GM19043 (cell line): Measurements from ENCODE around the gene PPDPF.
"Not testable (repeated sequence)": the region's sequence is repeated elsewhere in the genome, so short reads cannot be mapped to it uniquely, and the experiment has no call there.

Source experiments
- ATAC-seq: cut with Tn5 transposase; IDR thresholded peaks from one replicate; pipeline ENCODE4 v1.9.1; 2021; ENCODE audit warnings: low read depth; ENCODE audit not compliant: unreplicated experiment

Gene PPDPF

GRCh38 chr20:63520504-63520933, at the start of gene PPDPF:
Gene PPDPF, plus strand, starts transcription at chr20:63520765. Its CDS starts 544 bp downstream, at chr20:63521309.
- ATAC-seq: peak; percentile 50

DNA sequence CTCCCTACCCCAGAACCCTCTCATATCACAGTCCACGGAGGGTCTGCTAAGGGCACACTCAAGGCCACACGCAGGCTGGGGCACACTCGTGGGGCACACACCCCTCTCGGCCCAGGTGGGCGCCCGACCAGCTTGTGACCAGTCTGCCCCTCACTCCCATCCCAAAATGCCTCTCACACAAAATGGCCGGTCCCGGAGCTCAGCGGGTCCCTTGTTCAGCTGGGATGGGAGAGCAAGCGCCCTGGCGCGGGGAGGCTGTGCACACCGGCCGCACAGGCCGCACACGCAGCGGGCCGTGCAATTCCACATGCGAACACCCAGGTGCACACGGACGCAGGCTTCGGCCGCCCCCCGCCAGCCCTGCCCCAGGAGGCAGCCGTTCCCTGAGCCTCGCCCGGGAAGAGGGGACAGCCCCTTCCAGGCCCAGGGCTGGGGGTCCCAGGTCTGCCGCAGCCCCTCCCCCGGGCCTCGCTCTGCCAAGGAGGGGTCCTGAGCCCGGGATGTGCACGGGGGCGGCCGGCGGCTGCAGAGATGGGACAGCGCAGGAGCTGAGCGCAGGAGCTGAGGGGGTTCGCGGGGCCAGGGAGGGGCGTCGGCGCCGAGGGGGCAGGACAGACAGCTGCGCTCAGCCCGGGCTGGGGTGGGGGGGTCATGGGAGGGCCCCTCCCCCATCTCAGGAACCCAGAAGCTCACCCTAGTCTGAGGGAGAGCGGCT, 49.4 kb upstream of the PPDPF start:
- ATAC-seq: no peak

DNA sequence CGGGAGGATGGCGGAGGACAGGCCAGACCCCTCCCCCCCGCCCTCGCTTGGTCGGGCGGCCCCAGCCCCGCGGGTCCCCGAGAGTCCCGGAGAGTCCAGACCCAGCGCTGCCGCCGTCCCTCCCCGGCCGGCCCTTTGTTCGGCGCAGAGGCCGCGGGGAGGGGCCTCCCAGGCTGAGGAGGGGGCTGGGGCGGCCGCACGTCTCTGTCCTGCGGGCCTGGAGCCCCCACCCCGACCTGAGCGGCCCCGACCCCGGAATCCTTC, 48.9 kb upstream of the PPDPF start:
- no peak for ATAC-seq

- no peak for ATAC-seq
Measured at GRCh38 chr20:63471981-63472831, 48.4 kb upstream of the PPDPF start, which contains the start of gene KCNQ2. Gene KCNQ2, minus strand, starts transcription at chr20:63472655. Its CDS starts 192 bp downstream, at chr20:63472463.

DNA sequence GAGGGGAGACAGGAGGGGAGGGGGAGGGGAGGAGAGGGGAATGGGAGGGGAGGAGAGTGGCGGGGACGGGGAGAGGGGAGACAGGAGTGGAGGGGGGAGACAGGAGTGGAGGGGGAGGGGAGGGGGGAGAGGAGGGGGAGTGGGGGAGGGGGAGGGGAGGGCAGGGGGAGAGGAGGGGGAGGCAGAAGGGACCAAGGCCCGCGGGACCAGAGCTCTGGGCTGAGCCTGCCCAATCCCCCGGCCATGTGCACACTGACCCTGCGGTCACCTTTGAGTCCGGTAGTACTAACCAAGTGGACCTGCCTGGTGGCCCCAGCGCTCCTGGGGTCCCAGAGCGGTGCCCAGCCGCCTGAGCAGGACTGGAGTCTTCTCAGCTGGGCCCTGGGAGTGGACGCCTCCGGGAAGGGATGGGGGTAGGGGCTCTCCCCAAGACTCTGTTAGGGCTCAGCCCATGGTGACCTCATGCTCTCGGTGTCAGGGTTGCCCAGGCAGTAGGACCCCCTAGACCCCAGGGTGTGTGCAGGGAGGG, 47.6 kb upstream of the PPDPF start:
- ATAC-seq: no peak

DNA sequence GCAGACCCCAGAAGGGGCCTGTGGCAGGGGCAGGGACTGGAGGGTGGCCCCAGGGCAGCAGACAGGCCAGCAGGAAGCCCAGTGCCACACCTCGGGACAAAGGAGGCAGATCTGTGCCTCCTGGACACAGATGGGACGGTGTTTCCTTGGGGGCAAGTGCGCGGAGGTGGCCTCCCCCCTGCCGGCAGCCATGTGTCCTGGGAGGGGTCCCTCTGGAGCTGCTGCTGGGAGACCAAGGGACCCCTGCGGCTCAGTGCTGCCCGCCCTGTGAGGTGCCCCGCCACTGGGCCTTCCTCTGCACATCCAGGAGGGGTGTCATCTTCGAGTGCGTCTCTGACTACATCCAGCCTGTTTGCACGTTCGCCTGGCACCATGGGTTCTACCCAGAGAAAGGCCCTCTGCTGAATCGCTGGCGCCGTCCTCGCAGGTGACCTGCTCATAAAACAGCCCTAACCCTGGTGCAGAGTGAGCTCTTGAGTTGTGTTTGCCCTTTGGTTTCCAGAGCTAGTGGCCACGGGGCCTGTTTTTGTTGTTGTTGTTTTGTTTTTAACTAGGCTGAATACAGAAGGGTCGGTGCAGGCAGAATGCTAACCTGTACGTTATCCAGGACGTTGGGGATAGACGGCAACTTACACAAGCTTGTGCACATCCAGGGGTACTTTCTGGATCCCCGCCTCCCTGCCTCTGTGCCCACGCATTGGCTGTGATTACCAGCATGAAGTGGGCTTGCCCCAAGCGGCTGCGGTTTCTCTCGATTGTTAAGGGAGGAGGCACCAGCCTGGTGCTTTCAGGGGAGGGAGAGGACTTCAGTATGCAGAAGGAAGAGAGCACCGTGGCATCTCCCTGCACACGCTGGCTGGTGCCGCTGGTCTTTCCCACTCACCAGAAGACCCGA, 46.8 kb upstream of the PPDPF start:
- ATAC-seq: no peak

DNA sequence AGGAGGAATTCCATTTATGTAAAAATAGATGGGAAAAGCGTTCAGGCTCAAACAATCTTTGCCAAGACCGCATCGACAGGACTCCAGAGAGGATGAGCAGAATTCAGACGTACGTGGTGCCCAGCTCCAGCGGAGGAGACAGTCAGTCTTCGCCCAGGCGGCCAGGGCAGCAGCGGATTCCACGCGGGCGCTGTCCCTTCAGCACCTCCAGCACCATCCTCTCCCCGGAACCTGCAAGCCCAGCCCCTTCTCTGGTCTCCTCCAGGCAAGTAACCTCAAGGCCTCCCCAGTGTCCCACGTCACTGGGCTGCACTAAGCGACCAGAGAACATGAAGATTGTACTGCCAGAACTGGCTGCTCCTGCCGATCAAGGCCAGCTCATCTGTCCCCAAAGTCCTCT, 45.4 kb upstream of the PPDPF start:
- no peak for ATAC-seq

DNA sequence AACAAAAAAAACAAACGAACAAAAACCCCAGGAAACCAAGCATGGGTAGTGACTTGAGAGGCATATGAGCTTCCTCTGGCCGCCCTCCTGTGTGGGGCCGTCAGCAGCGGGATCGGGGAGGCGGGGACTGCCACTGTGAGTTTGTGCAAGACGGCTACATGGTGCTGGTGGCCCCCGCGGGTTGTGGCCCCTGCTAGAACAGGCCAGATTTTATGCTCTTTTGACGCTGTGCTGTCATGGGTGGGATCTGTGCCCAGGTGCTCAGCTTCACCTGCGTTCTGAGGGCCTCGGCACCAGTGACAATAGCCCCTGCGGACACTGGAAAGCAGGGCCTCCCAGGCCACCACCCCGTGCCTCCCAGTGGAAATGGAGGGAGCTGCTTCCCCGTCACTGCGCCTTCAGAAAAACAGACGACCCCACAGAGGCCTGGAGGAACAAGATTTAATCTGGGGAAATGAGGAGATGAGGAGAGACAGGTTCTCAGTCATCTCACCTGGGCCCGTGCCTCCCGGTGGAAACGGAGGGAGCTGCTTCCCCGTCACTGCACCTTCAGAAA, 43.4 kb upstream of the PPDPF start:
- no peak for ATAC-seq

- no peak for ATAC-seq
Measured at GRCh38 chr20:63477944-63478343, 42.6 kb upstream of the PPDPF start.

DNA sequence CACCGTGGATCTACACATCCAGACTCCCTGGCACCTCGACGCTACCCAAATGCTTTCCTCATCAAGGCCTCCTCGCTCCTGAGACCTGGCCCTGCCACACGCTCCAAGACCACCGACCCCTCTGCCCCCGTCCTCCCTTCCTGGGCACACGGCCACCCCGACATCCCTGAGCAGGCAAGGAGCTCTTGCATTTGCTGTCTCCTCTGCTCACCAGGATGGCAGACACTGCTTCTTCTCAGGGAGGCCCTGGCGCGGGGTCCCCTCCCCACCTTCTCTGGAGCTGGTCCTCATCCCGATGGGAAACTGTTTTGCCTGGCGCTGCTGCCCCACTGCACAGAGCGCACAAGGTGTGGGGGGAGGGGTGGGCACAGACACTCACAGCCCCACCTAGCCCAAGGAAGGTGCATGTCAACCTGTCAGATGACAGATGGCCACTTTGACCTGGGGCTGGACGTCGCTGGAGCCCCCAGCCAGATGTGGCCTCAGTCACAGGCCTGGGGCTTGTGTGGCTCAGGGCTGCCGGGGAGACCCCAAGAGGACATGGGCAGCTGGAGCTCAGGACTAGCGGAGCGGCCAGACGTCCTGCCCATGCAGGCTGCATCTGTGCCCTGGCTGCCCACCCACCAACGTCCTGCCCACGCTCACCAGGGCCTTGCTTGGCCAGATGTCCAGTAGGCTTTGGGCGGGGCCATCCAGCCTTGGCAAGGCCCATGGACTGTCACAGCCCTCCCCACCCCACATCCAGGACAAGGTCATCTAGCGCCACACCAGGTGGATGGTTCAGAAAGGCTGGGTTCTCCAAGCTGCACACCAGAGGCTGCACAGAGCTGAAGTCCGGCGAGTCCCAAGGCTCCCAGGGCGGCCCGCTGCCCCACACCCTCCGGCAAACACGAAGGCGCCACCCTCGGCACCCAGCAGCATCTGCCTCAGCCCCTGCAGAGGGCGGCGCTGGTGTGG, 41.9 kb upstream of the PPDPF start:
- ATAC-seq: no peak

DNA sequence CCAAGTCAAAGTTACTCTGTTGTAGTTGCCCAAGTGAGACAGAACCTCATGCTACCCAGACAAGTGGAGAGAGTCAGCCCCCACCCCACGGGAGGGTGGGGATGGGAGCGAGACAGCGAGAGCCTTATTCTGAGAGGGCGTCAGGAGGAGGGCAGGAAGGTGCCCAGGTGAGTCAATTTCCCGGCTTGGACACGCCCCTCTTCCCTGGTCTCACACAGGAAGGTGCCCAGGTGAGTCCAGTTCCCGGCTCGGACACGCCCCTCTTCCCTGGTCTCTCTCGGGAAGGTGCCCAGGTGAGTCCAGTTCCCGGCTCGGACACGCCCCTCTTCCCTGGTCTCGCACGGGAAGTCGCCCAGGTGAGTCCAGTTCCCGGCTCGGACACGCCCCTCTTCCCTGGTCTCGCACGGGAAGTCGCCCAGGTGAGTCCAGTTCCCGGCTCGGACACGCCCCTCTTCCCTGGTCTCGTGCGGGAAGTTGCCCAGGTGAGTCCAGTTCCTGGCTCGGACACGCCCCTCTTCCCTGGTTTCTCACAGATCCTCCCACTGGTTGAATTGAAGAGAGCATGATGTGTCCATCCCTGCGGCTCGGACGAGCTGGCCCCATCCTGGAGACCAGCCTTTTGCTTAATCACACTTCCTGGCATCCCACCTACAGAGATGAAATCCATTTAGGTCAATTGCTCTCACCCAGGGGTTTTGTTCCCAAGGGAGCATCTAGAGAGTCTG, 40.7 kb upstream of the PPDPF start:
- not testable (repeated sequence) for ATAC-seq

DNA sequence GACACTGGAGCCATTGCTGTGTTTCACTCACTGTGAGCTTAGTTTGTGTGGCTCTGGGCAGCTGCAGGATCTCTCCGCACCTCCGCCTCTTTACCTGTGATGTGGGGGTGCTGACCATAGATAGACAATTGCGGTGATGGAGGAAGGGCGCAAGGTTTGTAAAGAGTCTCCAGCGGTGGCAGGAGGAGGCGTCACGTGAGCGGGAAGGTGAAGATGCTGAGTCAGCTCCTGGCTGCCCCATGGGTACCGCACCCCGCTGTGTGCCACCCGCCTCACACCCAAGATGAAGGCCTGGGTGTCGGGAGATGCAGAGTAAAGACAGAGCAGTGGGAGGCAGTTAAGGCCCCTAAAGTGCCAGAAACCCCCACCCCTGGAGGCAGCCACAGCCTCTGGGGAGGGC, 39.1 kb upstream of the PPDPF start:
- ATAC-seq: no peak

DNA sequence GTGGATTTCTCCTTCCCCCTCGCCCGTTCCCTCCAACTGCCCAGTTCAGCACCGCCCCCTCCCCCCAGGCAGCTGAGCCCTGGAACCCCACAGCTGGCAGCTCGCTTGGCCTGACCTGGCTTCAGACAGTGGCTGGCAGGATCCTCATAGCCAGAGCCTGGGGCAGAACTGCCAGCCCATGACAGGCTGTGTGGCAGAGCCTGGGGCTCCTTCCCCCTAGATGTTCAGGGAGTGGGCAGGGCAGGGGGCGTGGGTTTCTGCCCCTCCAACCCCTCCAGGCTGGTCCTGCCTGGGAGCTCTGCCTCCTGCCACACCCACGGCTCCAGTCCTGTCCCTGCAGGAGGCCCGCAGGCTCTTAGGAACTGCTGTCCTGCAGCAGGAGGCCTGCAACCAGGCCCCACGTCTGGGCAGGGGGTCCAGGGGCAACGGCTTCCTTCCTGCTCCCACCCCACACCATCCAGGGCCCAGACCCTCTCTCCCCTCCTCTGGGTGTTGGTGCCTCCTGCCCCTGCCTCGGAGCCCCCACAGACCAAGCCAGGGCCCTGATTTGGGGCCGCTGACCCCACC, 38.5 kb upstream of the PPDPF start:
- no peak for ATAC-seq

DNA sequence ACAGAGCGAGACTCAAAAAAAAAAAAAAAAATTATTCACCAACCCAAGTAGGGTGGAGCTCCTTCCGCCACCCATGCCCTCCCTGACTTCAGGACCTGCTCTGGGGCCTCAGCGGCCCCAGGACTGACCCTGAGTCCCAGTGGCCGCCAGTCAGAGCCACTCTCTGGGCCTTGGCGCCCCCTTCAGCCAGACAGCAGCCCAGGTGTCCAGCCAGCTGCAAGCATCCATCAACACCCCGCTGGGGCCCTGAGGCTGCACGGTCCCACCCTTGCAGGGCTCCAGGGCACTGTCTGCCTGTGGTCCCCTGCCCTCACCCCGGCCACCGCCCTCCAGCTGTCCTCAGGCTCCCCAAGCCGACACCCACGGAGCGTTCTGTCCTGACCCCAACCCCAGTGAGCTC, 36.7 kb upstream of the PPDPF start:
- ATAC-seq: no peak

- ATAC-seq: no peak
Measured at GRCh38 chr20:63484236-63484635, 36.3 kb upstream of the PPDPF start.

GRCh38 chr20:63484651-63485403, 35.7 kb upstream of the PPDPF start:
- no peak for ATAC-seq

DNA sequence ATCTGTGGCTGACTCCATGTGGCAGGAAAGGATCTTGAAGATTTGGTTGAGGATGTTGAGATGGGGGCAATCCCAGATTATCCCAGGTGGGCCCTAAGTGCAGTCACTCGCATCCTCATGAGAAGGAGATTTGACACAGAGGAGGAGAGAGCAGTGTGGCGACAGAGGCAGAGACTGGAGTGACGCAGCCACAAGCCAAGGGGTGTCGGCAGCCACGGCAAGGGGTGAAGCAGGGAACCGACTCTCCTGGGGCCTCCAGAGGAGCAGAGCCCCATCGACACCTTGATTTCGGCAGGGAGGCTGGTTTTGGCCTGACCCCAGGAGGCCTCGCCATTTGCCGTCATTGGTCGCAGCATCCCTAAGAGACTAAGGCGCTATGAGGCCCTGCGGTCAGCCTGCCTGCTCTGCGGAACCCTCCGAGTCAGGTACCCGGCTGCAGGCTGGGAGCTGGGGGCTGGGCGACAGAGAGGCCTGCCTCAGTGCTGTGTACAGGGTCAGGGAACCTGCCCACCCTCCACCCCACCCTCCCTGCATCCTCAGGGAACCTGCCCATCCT, 34.2 kb upstream of the PPDPF start:
- ATAC-seq: no peak
